Stimulated activated CD4-positive, alpha-beta T cell treated with anti-CD3 and anti-CD28 coated beads, Interleukin-15, amount 100 ng/mL, for 48 hours (primary cell): ENCODE data around the gene PLD5.
"Not testable (repeated sequence)": the region's sequence is repeated elsewhere in the genome, so short reads cannot be mapped to it uniquely, and the experiment has no call there.

Experiments
- DNase-seq, 2 donors: peaks; one replicate each; pipeline ENCODE4 v3.0.0-alpha.2; 2020; ENCODE audit warnings: low read depth in 2 of 2

The PLD5 gene

GRCh38 chr1:242212401-242212800 lies 312.1 kb downstream of the PLD5 start:
- DNase-seq: no peak

DNA sequence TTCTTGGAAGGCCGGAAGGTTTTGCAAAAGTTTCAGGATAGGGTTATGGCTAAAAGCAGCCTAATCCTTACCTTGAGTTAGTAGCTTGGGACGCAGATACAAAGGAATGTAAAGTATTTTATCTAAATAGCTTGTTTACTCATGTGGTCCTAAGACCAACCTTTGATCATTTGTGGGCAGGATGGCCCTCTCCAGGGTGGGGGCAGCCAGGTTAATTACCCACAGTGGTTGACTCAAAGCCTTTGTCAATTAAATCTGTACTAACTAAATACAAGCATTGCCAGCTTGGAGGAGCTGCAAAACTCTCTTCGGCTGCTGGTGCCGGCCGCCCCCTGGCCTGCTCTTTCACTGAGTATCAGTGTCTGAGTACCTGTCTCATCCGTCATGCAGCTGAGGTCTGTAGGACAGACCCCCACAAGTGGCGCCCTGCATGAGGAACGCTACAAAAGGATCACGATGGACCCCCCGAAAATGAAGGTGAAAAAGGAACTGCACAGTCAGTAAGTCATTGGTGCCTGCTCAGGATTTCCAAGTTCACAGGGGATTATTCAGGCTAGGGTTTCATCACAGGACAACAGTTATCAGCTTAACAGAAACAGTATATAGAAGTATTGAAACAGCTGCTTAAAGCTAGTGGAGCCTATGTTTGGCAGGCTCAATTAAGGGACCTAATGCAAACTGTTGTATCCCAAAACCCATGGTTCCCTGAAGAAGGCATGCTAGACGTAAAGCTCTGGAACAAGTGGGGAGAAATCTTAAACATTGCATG lies 313.1 kb downstream of the PLD5 start:
- no peak for DNase-seq

DNA sequence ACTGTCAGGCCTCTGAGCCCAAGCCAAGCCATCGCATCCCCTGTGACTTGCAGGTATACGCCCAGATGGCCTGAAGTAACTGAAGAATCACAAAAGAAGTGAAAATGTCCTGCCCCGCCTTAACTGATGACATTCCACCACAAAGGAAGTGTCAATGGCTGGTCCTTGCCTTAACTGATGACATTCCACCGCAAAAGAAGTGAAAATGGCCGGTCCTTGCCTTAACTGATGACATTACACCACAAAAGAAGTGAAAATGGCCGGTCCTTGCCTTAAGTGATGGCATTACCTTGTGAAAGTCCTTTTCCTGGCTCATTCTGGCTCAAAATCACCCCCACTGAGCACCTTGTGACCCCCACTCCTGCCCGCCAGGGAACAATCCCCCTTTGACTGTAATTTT lies 314.2 kb downstream of the PLD5 start:
- not testable (repeated sequence) for DNase-seq

GRCh38 chr1:242209063-242209462 lies 315.4 kb downstream of the PLD5 start:
- no peak for DNase-seq

- DNase-seq: no peak
These were observed 316.5 kb downstream of the PLD5 start for GRCh38 chr1:242208021-242208420.

DNA sequence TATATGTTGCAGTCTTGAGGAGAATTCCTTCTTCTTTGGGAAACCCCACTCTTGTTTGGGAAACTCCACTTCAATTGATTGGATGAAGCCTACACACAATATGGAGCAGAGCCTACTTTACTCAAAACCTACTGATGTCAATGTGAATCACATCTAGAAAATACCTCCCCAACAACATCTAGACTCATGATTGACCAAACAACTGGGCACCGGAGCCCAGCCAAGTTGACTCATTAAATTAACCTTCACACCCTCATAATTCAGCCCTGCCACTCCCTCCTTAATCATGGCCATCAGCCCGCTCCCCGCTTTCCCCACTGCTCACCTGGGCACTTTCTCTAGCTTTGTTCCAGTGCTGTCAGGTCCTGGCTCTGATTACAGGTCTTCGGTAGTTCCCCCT lies 317.5 kb downstream of the PLD5 start:
- no peak for DNase-seq

GRCh38 chr1:242205622-242206489 lies 318.6 kb downstream of the PLD5 start:
- DNase-seq: no peak

- no peak for DNase-seq
These were observed 321.2 kb downstream of the PLD5 start for GRCh38 chr1:242203262-242203661.

DNA sequence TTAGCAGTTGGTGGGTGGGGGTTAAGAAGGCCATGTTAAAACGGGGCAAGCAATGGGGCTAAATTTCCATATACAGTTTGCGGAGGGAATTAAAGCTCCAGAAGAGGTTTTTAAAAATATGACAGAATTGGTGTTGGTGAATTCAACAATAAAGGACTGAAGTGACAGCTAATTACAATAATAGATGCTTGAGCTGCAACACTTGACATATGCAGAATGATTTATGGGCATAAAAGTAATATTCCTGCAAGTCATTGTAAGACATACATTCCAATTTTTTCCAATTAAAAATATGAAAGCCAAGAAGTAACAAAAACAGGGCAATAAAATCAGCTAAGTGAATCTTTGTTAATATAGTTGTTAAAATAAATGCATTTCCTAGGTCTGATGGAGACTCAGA lies 323.4 kb downstream of the PLD5 start:
- no peak for DNase-seq

DNA sequence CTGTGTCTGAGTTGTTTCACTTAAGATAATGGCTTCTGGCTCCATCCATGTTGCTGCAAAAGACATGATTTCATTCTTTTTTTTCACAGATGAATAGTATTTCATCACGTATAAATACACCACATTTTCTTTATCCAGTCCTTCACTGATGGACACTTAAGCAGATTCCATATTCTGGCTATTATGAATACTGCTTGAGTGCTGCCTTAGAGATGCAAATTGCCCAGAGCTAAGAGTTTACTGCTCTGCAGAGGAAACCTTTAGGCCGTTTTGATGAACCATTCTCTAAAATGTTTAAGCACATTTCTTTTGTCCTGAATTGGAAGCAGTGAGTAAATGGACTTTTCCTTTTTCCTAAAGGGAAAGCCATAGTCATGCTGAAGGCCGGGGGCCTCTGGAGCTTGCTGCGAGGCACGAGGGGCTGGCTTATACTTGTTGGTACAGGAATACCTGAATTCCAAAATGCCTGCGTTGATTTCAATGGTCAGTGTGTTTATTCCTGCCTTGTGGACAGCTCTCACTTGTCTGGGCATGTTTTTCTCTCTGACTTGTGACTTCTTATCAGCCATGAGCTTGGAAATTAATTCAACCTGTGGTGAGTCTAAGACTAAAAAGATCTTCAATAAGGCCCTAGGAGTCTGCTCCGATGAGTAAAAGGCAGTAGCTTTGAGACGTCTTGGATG lies 324.6 kb downstream of the PLD5 start:
- DNase-seq: no peak

DNA sequence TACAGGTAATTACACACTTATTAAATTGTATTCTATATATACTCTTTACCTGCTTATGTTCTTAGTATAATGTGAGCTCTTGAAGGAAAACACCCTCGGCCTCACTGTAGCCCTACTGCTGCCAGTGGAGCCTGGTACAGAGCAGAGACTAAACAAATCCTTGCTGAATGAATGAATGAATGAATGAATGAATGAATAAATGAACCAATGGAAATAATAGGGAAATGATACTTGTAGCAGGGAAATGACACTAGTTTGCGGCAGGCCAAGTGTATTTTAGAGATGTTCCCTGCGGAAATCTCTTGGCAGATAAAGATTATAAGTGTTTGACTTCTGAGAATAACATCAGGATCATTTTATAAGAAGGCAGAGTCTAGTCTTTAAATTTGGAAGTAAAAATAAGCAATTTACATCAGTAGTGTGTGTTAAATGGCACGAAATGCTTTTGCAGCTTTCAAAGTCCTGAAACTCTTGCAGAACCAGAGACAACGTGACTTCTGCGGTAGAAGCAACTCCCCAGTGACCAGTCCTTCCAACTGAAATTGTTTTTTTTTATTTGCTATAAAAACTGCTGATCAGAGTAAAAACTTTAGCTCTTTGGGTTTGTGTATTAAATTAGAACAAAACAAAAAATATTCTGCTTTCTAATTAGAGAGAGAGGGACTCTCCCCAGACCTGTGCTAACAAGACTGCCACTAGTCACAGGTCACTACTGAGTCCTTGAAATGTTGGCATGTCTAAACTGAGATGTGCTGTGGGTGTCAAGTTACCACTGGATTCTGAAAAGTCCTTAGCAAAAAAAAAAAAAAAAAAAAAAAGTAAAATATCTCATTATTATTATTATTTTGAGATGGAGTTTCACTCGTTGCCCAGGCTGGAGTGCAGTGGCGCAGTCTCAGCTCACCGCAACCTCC lies 326.3 kb downstream of the PLD5 start:
- DNase-seq: no peak

DNA sequence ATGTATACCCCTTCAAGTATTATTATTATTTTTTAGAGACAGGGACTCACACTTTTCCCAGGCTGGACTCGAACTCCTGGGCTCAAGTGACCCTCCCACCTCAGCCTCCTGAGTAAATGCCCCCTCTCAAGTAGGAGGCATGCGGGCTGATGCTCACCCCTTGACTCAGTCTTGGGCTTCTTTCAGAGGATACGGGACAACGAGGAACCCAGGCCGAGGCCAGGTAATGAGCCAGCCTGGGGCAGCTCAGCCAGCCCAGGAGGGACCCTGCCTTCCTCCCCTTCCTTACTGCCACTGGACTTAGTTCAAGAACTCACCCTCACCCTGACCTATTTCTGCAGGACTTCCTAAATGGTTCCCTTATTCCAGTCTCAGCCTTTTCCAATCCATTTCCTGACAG lies 327.6 kb downstream of the PLD5 start:
- no peak for DNase-seq

DNA sequence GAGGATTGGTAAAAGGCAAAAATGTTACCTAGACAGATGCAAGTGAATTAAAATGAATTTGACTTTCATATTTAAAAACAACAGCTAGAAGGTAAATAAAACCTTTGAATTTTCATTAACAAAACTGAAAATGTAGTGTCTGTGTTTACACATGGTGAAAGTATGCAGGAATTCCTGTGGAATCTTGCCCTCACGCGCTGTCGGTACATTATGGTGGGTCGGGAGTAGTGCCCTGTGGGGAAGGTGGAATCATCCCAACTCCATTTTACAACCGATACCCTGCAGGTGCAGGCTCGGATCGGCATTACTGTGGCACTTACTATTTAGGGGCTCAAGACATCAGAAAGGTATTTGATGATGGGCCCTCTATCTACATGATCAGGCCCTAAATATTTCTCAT lies 328.4 kb downstream of the PLD5 start:
- no peak for DNase-seq

DNA sequence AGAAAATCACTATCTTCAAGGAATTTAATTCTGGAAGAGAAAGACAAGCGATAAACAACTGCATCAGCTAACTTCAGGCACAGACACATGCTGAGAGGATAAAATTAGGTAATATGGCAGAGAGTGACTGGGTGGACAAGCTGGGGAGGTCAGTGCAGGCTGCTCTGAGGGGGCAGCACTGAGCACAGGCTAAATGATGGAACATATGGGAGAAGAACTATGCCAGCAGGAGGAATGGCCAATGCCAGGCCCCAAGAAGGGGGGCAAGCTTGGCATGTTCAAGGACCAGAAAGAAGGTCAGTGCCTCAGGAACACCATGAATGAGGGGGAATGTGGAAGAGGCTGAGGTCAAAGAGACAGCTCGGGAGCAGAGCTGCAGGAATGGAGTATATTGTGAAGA lies 334.9 kb downstream of the PLD5 start:
- DNase-seq: no peak

GRCh38 chr1:242187816-242188215 lies 336.7 kb downstream of the PLD5 start:
- no peak for DNase-seq

- no peak for DNase-seq
These were observed 337.3 kb downstream of the PLD5 start for GRCh38 chr1:242187171-242187570.

DNA sequence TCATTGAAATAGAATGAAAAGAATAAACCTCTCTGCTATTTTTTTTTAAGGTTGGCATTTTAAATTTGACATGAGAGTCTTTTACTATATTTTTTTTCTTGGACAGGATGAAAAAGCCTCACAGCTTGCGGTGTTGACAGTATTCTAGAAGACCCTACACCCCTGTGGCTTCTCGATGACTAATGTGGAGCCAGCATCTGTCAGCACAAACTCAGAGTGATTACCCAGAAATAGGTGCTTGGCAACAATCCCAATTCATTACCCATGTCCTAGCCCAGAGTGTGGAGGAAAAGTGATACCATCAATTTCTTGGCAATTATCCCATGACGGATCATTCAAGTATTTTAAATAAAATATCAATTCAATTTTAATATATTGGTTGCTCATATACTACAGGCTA lies 338.8 kb downstream of the PLD5 start:
- DNase-seq: no peak

GRCh38 chr1:242184955-242185354 lies 339.5 kb downstream of the PLD5 start:
- DNase-seq: no peak

- DNase-seq: not testable (repeated sequence)
These were observed 344.7 kb downstream of the PLD5 start for GRCh38 chr1:242179767-242180166.

- no peak for DNase-seq
These were observed 345.4 kb downstream of the PLD5 start for GRCh38 chr1:242178924-242179708.

DNA sequence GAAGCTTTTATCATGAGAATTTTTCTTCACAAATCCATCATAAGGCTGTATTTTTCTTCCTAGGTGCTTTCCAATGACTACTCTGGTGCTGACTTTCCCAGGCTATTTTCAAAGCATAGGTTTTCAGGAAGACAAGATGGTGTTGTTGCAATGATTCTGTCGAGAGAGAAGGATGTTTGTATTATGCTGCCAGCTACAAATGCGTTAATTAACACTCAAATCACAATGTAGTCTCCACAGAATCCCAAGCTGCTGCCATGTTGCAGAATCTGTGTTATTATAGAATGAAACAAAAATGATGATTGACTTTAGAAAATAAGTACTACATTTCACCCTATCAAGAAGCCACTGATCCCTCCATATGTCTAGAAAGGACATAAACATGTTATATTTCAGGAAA lies 346.1 kb downstream of the PLD5 start:
- no peak for DNase-seq
